Activated naive CD8-positive, alpha-beta T cell treated with anti-CD3 and anti-CD28 coated beads for 36 hours (primary cell): Measurements from ENCODE around the gene KCNAB2. TPM values are rescaled to one million over a fixed set of nuclear protein-coding genes. Genes with fewer than 3 reads are reported as not detected.
A peak's percentile ranks its signal among the peaks of the same experiment; 100 is the strongest.

ENCODE experiments used
- DNase-seq: peaks from one replicate; pipeline ENCODE4 v3.0.0; 2021
- H3K27ac Mint-ChIP-seq: one replicate; pipeline ENCODE4 v1.8.0; 2022; ENCODE audit warnings: mild to moderate bottlenecking, moderate library complexity, mixed read lengths
- H3K27me3 Mint-ChIP-seq: one replicate; pipeline ENCODE4 v1.8.0; 2022; ENCODE audit warnings: mild to moderate bottlenecking, mixed read lengths
- H3K36me3 Mint-ChIP-seq: one replicate; pipeline ENCODE4 v1.8.0; 2021; ENCODE audit warnings: mild to moderate bottlenecking, mixed read lengths
- H3K4me1 Mint-ChIP-seq: one replicate; pipeline ENCODE4 v1.8.0; 2021; ENCODE audit warnings: mixed read lengths
- H3K4me3 Mint-ChIP-seq: one replicate; pipeline ENCODE4 v1.8.0; 2022; ENCODE audit warnings: mild to moderate bottlenecking, moderate library complexity, mixed read lengths
- H3K9me3 Mint-ChIP-seq: one replicate; pipeline ENCODE4 v1.8.0; 2022; ENCODE audit warnings: mixed read lengths
- total RNA-seq, 2 experiments: library from RNA; stranded (reverse); gene quantifications; one replicate each; pipeline ENCODE4 v1.2.3, GENCODE V29; 2021

KCNAB2 gene
- total RNA-seq, 2 experiments from 2014 or later, result 209 to 218 TPM

- H3K4me3 Mint-ChIP-seq, result no peak overlapping the region
- no peak for DNase-seq
- no peaks in the 10 kb centered on the region for H3K27me3 Mint-ChIP-seq
- H3K4me1 Mint-ChIP-seq, result peaks cover 1% of the 10 kb centered on the region
- H3K36me3 Mint-ChIP-seq, result peaks cover 10% of the 10 kb centered on the region
- H3K9me3 Mint-ChIP-seq, result no peaks in the 10 kb centered on the region
- no peak overlapping the region for H3K27ac Mint-ChIP-seq
These were observed 40.7 kb downstream of the KCNAB2 start for GRCh38 chr1:6086358-6086757.

GRCh38 chr1:6086762-6087376 lies 41.2 kb downstream of the KCNAB2 start:
- peaks cover 10% of the 10 kb centered on the region for H3K36me3 Mint-ChIP-seq
- H3K4me1 Mint-ChIP-seq, result peaks cover 1% of the 10 kb centered on the region
- H3K27me3 Mint-ChIP-seq, result no peaks in the 10 kb centered on the region
- no peak for DNase-seq
- peak overlapping the region; percentile 1 for H3K27ac Mint-ChIP-seq
- H3K9me3 Mint-ChIP-seq, result no peaks in the 10 kb centered on the region
- H3K4me3 Mint-ChIP-seq, result no peak overlapping the region

- Mint-ChIP-seq H3K4me3 (no peak overlapping the region), H3K36me3 (peaks cover 10% of the 10 kb centered on the region), H3K27me3 (no peaks in the 10 kb centered on the region), H3K27ac (peak overlapping the region; percentile 1), H3K9me3 (no peaks in the 10 kb centered on the region), H3K4me1 (peaks cover 1% of the 10 kb centered on the region)
- DNase-seq, result no peak
These were observed 41.7 kb downstream of the KCNAB2 start for GRCh38 chr1:6087377-6087772.

DNA sequence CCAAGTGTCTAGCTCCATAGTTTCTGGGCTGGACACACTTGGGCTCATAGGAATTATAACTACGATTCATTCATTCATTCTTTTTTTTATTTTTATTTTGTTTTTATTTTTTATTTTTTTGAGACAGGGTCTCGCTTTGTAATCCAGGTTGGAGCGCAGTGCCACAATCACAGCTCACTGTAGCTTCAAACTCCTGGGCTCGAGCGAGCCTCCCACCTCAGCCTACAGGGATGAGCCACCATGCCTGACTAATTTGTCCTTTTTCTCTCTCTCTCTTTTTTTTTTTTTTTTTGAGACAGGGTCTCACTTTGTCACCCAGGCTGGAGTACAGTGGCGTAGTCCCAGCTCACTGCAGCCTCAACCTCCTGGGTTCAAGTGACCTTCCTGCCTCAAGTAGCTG lies 42.3 kb downstream of the KCNAB2 start:
- Mint-ChIP-seq H3K4me3 (no peak overlapping the region), H3K27ac (no peak overlapping the region), H3K36me3 (peaks cover 10% of the 10 kb centered on the region), H3K9me3 (no peaks in the 10 kb centered on the region), H3K4me1 (peaks cover 1% of the 10 kb centered on the region), H3K27me3 (no peaks in the 10 kb centered on the region)
- DNase-seq, result no peak

- no peak overlapping the region for H3K4me3 Mint-ChIP-seq
- H3K27ac Mint-ChIP-seq, result no peak overlapping the region
- H3K36me3 Mint-ChIP-seq, result peaks cover 17% of the 10 kb centered on the region
- no peak for DNase-seq
- H3K4me1 Mint-ChIP-seq, result peaks cover 1% of the 10 kb centered on the region
- H3K27me3 Mint-ChIP-seq, result no peaks in the 10 kb centered on the region
- H3K9me3 Mint-ChIP-seq, result no peaks in the 10 kb centered on the region
These were observed 43.3 kb downstream of the KCNAB2 start for GRCh38 chr1:6088956-6089355.

DNA sequence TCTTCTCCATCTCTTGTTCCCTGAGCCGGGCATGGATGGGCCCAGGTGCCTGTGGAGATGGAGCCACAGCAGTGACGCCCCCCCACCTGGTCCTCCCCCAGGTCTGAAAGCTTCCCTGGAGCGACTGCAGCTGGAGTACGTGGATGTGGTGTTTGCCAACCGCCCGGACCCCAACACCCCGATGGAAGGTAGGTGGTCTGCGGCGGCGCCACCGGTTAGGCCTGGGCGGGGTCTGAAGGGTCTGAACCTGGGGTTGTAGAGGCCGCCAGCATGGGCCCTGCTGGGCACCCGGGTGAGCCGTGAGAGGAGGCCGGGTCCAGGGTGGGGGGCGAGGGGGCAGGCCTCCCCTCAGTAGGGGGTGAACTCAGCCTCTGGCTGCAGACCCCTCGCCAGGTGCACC lies 44.6 kb downstream of the KCNAB2 start:
- peaks cover 17% of the 10 kb centered on the region for H3K36me3 Mint-ChIP-seq
- peaks cover 1% of the 10 kb centered on the region for H3K4me1 Mint-ChIP-seq
- H3K27me3 Mint-ChIP-seq, result no peaks in the 10 kb centered on the region
- no peak overlapping the region for H3K27ac Mint-ChIP-seq
- no peak for DNase-seq
- H3K4me3 Mint-ChIP-seq, result no peak overlapping the region
- no peaks in the 10 kb centered on the region for H3K9me3 Mint-ChIP-seq

DNA sequence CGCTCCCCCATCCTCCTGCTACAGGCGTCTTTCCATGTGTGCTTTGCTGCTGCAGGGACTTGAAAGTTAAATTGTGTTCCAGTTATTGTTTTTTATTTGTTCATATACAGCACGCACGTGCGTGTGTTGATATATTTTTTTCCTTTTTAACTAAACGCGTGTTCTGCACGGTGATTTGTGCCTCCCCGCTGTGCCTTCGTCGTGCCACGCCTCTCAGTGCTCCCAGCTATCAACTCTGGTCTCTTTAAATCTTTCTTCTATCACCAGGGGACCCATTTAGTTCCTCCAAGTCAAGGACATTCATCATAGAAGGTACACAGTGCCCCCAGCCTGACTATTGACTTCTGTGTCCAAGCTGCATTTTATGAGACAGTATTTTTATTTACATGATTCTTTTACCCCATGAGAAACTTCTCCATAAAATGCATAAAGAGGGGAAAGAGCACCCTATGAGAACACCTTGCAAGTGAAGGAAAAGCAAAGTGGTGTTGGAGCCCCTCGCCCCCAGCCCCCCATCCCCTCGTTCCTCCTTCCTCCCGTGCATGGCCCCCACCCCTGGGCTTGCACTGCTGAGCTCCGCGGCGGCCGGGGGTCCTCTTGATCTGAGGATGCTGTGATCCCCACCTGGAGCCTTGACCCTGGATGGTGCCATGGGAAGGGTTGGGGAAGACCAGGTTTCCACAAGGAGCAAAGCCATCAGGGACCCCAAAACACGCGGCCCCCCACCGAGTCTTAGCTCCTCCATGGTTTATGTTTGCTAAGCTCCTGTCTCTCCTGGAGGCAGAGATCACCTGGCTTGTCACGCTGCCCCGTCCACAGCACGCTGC lies 45.5 kb downstream of the KCNAB2 start:
- no peak for DNase-seq
- peaks cover 1% of the 10 kb centered on the region for H3K4me1 Mint-ChIP-seq
- peaks cover 17% of the 10 kb centered on the region for H3K36me3 Mint-ChIP-seq
- no peaks in the 10 kb centered on the region for H3K27me3 Mint-ChIP-seq
- H3K9me3 Mint-ChIP-seq, result no peaks in the 10 kb centered on the region
- no peak overlapping the region for H3K27ac Mint-ChIP-seq
- H3K4me3 Mint-ChIP-seq, result no peak overlapping the region

DNA sequence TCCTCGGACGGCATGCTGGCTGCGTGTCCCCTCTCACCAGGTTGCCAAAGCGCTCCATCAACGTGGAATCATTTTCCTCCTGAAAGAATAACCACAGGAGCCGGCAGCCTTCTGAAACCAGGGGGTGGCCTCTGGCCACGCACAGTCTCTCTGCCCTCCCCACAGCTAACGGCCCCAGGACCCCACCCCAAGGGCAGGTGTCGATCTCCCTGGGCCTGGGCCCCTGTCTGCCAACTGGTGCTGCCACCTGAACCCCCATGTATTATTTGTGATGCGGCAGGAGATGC lies 46.1 kb downstream of the KCNAB2 start:
- Mint-ChIP-seq H3K4me1 (peaks cover 1% of the 10 kb centered on the region), H3K36me3 (peaks cover 17% of the 10 kb centered on the region), H3K27ac (no peak overlapping the region), H3K4me3 (no peak overlapping the region), H3K9me3 (no peaks in the 10 kb centered on the region), H3K27me3 (no peaks in the 10 kb centered on the region)
- no peak for DNase-seq

GRCh38 chr1:6092211-6092610 lies 46.5 kb downstream of the KCNAB2 start:
- no peaks in the 10 kb centered on the region for H3K9me3 Mint-ChIP-seq
- DNase-seq, result no peak
- peaks cover 1% of the 10 kb centered on the region for H3K4me1 Mint-ChIP-seq
- H3K27me3 Mint-ChIP-seq, result no peaks in the 10 kb centered on the region
- peaks cover 14% of the 10 kb centered on the region for H3K36me3 Mint-ChIP-seq
- H3K4me3 Mint-ChIP-seq, result no peak overlapping the region
- H3K27ac Mint-ChIP-seq, result no peak overlapping the region

GRCh38 chr1:6093071-6093470 lies 47.4 kb downstream of the KCNAB2 start:
- H3K9me3 Mint-ChIP-seq, result no peaks in the 10 kb centered on the region
- no peak for DNase-seq
- H3K4me3 Mint-ChIP-seq, result no peak overlapping the region
- no peak overlapping the region for H3K27ac Mint-ChIP-seq
- no peaks in the 10 kb centered on the region for H3K27me3 Mint-ChIP-seq
- peaks cover 14% of the 10 kb centered on the region for H3K36me3 Mint-ChIP-seq
- H3K4me1 Mint-ChIP-seq, result no peaks in the 10 kb centered on the region

GRCh38 chr1:6093611-6094010 lies 47.9 kb downstream of the KCNAB2 start:
- no peak overlapping the region for H3K27ac Mint-ChIP-seq
- no peaks in the 10 kb centered on the region for H3K27me3 Mint-ChIP-seq
- H3K4me1 Mint-ChIP-seq, result no peaks in the 10 kb centered on the region
- peaks cover 14% of the 10 kb centered on the region for H3K36me3 Mint-ChIP-seq
- DNase-seq, result no peak
- H3K9me3 Mint-ChIP-seq, result no peaks in the 10 kb centered on the region
- no peak overlapping the region for H3K4me3 Mint-ChIP-seq

DNA sequence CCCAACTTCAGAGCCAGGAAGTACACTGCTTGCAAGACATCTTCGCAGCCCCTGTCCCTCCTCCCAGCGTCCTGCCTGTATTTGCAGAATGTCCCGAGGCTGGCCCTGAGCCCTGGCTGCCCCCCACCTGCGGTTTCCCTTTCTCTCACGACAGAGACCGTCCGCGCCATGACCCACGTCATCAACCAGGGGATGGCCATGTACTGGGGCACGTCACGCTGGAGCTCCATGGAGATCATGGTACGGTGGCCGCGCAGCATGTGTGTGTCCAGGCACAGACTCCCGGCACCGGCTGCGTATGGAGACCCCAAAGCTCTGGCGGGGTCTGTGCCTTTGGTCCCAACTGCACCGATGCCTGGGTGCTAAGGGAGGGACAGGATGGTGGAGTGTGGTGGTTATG lies 48.6 kb downstream of the KCNAB2 start:
- Mint-ChIP-seq H3K4me1 (no peaks in the 10 kb centered on the region), H3K4me3 (no peak overlapping the region), H3K36me3 (peaks cover 14% of the 10 kb centered on the region), H3K9me3 (no peaks in the 10 kb centered on the region), H3K27me3 (no peaks in the 10 kb centered on the region), H3K27ac (no peak overlapping the region)
- DNase-seq, result no peak

GRCh38 chr1:6094801-6095505 lies 49.3 kb downstream of the KCNAB2 start:
- Mint-ChIP-seq H3K9me3 (no peaks in the 10 kb centered on the region), H3K27ac (no peak overlapping the region), H3K36me3 (peaks cover 12% of the 10 kb centered on the region), H3K4me3 (no peak overlapping the region), H3K4me1 (no peaks in the 10 kb centered on the region), H3K27me3 (no peaks in the 10 kb centered on the region)
- no peak for DNase-seq

DNA sequence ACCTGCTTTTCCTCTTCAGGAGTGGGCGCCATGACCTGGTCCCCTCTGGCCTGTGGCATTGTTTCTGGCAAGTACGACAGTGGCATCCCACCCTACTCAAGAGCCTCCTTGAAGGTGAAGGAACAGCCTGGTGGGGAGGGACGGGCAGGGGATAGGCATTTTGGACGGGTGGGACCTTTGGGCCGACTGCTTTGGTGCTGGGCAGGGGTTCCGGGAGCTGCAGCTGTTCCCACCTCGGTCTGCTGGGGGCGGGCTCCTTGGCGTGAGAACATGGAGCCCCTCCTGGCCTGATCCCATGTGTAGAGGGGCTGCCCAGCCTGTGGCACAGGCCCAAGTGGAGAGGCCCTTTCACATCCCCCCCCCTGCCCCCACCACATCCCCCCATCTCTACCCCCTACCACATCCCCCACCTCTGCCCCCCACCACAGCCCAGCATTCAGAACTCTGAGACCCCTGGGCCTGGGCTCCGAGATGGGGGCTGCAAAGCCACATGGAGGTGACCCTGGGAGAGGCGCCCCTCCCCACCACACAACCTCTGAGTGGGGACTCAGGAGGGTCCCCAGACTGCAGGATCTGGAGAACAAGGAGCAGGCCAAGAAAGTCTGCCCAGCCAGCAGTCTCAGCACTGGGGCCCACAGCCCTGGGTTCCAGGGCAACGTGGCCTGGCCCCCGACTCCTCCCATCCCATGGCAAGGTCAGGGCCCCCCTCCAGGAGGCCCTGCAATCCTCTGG lies 50.0 kb downstream of the KCNAB2 start:
- DNase-seq, result no peak
- Mint-ChIP-seq H3K36me3 (peaks cover 12% of the 10 kb centered on the region), H3K9me3 (no peaks in the 10 kb centered on the region), H3K27ac (no peak overlapping the region), H3K27me3 (peaks cover under 1% of the 10 kb centered on the region), H3K4me1 (peaks cover under 1% of the 10 kb centered on the region), H3K4me3 (no peak overlapping the region)
